AG04449 (cell line): ENCODE results near the gene EXD1.

Experiments
- CTCF ChIA-PET: fragments of 350-600 bp; formaldehyde crosslinking; extraction: SDS; loops from one replicate; lab custom pipeline; 2021; ENCODE audit warnings: antibody characterized with exemption; lab: Yijun Ruan, JAX
- POLR2A ChIA-PET: fragments of 400-600, 350-600 bp; formaldehyde crosslinking; extraction: SDS; loops from one replicate; lab custom pipeline; 2020; ENCODE audit warnings: antibody characterized with exemption, inconsistent platforms; lab: Yijun Ruan, JAX
- DNase-seq: peaks from one replicate; pipeline ENCODE4 v3.0.0-alpha.2; 2010; ENCODE audit warnings: low read depth, low spot score
- H3K4me3 ChIP-seq: 2 replicates; pipeline ENCODE4 v1.5.1; 2011; ENCODE audit warnings: low read depth, mild to moderate bottlenecking, control low read depth, low read length
- CTCF ChIP-seq: IDR thresholded peaks from one replicate; pipeline ENCODE4 v1.5.1; 2011; ENCODE audit warnings: mild to moderate bottlenecking, moderate library complexity, low read length, control low read depth, inconsistent platforms; ENCODE audit not compliant: insufficient read depth; ENCODE audit errors: missing control alignments

Gene EXD1

DNA sequence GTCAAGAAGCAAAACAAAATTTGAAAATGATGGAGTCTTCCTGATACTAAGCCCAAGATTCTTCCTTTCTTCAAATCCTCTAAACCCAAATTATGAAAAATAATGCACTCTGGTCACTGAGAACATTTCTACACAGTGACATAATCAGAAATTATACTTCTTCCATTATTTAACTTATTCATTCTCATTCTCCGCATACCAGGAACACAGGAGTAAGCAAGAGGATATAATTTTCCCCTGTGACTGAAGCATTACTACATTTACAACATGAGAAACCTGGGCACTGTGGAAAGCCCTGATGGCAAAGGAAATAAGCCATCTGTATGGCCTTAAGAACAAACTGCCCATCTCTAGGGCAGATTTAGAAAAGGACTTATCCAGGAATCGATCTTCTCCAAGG lies 47.0 kb downstream of the EXD1 start:
- ChIA-PET CTCF (interaction anchor here (0.7 to 4.3 kb wide), 26 partner anchors 8 to 326 kb away, joined by 3 to 51 read pairs (median 6); partner anchors contain the start of genes INO80 and VPS18), POLR2A (no interaction called here)
- TF ChIP-seq CTCF: no peak
- H3K4me3 ChIP-seq: no peak overlapping the region
- no peak for DNase-seq

DNA sequence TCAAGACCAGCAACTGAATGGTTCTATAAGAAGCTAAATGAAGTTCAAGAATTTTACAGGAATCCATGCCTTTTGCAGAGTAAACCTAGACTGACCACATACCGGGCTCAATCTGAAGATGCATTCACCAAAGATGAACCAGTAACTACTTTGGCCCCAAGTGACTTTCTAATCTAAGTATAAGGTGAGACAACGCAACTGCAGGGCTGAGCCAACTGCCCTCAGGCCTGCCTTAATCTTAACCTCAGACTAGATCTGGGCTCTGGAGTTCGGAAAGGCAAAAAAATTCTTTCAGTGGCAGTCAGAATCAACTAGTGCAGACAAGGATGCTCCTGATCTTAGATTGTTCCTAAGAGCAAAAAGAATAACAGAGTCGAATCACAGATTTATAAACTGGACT lies 48.3 kb downstream of the EXD1 start:
- no peak overlapping the region for H3K4me3 ChIP-seq
- DNase-seq: no peak
- TF ChIP-seq CTCF: no peak
- ChIA-PET CTCF (interaction anchor here (0.7 to 2.3 kb wide), 7 partner anchors 8 to 325 kb away, joined by 3 to 14 read pairs (median 3); no protein-coding TSS in a partner anchor), POLR2A (no interaction called here)

DNA sequence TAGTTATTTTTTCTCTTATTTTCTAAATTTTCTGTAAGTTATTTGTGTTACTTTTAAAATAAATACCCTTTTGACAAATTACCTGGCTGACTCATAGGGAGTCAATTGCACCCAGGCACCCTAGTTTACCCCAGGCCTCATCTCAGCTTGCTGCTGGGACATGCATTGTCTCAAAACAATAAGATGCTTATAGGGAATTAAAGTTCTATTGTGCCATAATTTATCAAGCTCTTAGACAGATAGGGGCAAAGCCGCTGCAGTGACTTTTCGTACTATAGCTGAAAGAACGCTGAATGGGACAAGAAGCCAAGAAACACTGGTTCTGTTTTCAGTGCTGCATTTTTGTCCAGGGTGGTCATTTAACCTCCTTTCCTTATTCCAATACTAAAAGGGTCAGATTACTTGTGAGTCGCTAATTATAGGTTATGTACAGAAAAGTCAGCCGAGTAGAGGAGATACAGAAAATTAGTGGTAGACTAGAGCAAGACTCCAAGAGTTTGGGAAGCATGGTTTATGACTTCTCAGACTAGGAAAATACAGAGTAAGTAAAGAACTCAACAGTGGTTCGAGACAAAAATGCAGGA lies 50.3 kb downstream of the EXD1 start:
- no peak for DNase-seq
- ChIA-PET POLR2A (no interaction called here), CTCF (interaction anchor here (0.6 to 1.1 kb wide), 3 partner anchors 14 to 288 kb away, joined by 3 to 4 read pairs (median 4); no protein-coding TSS in a partner anchor)
- no peak overlapping the region for H3K4me3 ChIP-seq
- TF ChIP-seq CTCF: no peak

DNA sequence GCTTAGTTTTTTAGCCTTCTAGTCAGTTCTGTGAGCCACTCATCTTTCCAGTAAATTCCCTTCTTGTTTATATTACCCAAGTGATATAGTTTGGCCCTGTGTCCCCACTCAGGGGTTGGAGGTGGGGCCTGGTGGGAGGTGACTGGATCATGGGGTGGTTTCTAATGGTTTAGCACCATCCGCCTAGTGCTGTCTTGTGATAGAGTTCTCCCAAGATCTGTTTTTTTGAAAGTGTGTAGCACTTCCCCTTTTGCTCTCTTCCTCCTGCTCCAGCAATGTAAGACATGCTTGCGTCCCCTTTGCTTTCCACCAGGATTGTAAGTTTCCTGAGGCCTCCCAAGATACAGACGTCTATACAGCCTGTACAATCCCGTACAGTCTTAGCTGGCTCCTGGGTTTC lies 60.8 kb downstream of the EXD1 start:
- DNase-seq: no peak
- CTCF ChIA-PET: interaction anchor here (1.0 to 1.4 kb wide), 2 partner anchors 17 to 262 kb away, joined by 3 read pairs; no protein-coding TSS in a partner anchor
- no peak for TF ChIP-seq CTCF
- POLR2A ChIA-PET: no interaction called here
- H3K4me3 ChIP-seq: no peak overlapping the region

DNA sequence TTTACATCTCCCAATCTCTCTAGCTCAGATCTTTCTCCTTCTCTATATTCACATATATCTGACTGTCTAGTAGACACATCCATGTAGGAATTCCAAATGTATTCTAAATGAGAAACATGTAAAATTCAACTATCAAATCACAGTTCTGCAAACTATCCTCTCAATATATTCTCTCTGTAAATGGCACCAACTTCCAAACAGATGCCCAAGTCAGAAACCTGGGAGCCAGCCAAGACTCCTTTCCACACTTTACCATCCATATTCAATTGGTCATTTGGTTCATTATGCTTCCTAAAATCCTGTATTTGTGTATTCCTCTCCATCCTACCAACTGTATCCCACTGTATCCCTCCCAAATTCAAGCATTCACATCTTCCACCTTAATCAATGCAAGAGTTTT lies 61.5 kb downstream of the EXD1 start:
- no peak for DNase-seq
- ChIA-PET CTCF (interaction anchor here (0.9 to 1.4 kb wide), 2 partner anchors 15 to 261 kb away, joined by 3 read pairs; no protein-coding TSS in a partner anchor), POLR2A (no interaction called here)
- no peak overlapping the region for H3K4me3 ChIP-seq
- no peak for TF ChIP-seq CTCF

- no peak for DNase-seq
- ChIA-PET POLR2A (no interaction called here), CTCF (interaction anchor here (1.2 kb wide), 1 partner anchor 20 kb away, joined by 3 read pairs; no protein-coding TSS in a partner anchor)
- H3K4me3 ChIP-seq: no peak overlapping the region
- TF ChIP-seq CTCF: no peak
Observed at GRCh38 chr15:41161736-41162135, 68.8 kb downstream of the EXD1 start.
